GM18861 (cell line): ENCODE results near the gene RIMBP2.

Experiments
- ATAC-seq: cut with Tn5 transposase; IDR thresholded peaks from one replicate; pipeline ENCODE4 v1.9.1; 2021; ENCODE audit not compliant: unreplicated experiment

Gene RIMBP2

DNA sequence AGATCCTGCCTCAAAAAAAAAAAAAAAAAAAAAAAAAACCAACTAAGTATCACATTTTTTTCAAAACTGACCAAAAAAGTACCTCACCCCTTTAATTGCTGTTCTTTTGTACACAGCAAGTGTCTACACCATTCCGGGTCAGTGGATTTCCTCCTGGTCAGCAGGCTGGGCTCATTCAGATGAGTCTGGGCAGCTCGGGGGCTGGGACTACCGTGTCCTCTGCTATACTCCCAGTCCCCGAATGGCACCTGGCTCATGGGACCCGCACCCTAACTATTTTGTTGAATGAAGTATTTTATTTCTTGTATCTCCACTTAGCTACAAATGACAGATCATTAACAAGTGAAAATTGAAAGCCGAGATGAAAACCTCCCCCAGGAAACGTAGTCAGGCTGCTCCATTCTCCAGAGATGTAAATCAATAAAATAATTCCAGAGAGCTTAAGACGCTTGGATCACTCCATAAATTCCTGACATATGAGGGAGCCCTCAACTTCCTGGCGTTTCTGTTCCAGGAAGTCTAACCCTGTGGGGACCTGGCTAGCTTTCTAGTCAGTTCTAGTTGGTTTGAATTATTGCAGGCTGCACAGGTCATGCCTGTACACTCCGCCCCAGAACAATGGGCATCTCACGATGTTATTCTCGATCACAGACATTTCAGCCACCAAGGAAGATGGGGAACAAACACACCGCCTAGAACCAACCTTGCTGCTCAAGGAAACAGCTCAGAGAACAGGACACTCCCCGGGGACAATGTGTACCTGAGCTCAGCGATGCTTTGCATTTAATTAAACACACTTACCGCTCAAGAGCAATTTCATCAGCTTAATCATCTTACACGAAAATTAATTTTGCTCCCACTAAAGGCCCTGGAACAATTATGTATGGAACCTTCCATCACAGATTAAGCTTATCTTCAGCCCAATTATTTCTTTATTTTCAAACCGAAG is 76.3 kb downstream of the RIMBP2 start:
- ATAC-seq: no peak

DNA sequence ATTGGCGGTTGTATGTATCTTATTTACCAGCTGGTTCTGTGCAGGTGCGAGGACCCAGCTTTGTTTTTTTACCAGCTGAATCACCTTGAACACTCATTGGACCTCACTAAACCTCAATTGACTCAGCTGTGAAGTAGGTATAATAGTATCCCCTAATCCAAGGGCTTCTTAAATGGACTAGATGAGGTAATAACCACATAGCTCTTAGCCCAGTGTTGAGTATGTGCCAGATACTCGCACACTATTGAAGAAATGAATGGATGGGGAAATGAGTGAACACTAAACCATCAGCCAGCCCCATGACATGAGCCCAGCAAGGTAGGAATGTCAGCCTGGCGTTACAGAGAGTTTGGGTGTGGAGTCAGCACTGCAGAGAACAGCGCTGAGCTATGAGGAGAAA is 79.7 kb downstream of the RIMBP2 start:
- no peak for ATAC-seq

- ATAC-seq: no peak
Observed at GRCh38 chr12:130634866-130635265, 81.2 kb downstream of the RIMBP2 start.

DNA sequence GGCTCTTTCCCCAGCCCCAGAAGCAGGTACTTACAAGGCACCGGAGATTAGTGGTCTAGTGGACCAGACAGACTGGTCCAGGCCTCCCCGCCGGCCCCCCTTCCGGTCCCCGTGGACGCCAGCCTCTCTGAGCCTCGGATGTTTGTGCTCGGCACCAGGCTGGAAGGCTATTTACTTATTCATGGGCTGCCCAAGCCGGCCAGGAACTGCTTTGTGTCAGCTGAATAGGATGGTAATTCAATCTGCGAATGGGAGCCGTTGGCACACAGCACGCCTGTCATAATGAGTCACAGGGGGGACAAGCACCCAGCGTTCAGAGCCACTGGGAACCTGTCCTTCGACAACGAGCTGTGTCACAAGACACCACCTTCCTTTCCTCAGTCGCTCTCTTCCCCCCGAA is 82.3 kb downstream of the RIMBP2 start:
- ATAC-seq: no peak

GRCh38 chr12:130632642-130633041 is 83.5 kb downstream of the RIMBP2 start:
- no peak for ATAC-seq

DNA sequence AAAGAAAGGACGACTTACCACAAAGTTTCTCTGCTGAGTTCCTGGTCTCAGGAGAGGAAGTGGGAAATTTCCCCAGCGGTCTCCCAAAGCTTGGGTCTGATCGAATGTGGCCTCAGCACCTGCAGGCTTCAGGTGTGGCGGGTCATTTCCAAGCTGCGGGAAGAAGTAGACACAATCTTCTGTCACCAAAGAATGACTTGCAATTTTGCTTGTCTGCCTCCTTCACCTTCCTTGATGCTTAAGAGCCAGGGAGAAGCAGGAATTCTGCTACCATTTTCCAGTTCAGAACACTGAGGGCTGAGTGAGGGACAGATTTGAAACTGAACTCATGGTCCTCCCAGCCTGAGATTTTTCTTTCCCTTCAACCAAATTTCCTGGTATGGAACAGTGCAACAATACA is 87.8 kb downstream of the RIMBP2 start:
- no peak for ATAC-seq

DNA sequence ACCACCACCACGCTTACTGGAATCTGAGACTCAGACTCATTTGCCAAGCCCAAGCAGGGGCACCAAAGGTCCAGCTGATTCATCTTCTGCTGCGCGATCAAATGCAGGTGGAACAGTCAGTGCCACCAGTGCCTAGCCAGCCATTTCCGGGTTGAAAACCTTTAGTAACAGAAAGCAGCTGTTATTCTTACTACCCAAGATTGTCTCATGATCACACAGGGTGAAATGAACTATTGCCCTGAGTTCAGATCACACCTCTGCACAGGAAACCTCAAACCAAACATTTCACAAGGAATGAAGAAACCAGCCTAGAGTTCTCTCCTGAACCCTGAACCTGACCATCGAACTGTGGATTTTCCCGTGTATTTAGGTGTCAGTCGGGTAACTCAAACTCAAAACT is 88.9 kb downstream of the RIMBP2 start:
- no peak for ATAC-seq

DNA sequence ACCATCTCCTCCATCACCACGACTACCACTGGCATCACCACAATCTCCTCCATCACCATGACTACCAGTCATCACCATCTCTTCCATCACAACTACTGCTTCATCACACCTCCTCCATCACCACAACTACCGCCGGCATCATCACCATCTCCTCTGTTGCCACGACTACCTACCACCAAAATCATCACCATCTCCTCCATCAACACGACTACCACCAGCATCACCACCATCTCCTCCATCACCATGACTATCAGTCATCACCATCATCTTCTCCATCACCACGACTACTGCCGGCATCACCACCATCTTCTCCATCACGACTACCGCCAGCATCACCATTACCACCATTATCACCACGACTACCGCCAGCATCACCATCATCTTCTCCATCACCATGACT is 89.5 kb downstream of the RIMBP2 start:
- ATAC-seq: no peak

DNA sequence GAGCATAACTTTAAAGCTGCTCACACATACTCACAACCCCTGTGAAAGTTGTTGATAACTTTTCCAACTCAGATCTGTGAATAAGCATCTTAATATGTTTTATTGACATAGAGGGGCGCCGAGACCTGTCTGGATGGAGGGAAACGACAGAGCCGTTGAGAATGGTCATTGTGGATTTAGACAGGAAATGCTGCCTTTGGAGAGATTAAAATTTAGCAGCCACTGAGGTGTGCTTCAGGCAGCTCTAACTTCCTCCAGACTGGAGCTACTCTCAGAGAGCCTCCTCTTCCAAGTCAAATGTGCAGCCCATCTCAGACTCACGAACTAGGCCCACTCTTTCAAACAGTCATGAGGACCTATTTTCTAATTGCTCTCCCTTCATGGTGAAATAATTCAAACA is 90.9 kb downstream of the RIMBP2 start:
- no peak for ATAC-seq

- ATAC-seq: no peak
Observed at GRCh38 chr12:130622803-130623202, 93.3 kb downstream of the RIMBP2 start.

- ATAC-seq: no peak
Observed at GRCh38 chr12:130621696-130622298, 94.3 kb downstream of the RIMBP2 start.

GRCh38 chr12:130620756-130621155 is 95.3 kb downstream of the RIMBP2 start:
- no peak for ATAC-seq

- no peak for ATAC-seq
Observed at GRCh38 chr12:130620281-130620680, 95.8 kb downstream of the RIMBP2 start.

- ATAC-seq: no peak
Observed at GRCh38 chr12:130619385-130620001, 96.6 kb downstream of the RIMBP2 start.

- no peak for ATAC-seq
Observed at GRCh38 chr12:130617219-130617618, 98.9 kb downstream of the RIMBP2 start.

GRCh38 chr12:130615861-130616345 is 100.2 kb downstream of the RIMBP2 start:
- ATAC-seq: no peak

DNA sequence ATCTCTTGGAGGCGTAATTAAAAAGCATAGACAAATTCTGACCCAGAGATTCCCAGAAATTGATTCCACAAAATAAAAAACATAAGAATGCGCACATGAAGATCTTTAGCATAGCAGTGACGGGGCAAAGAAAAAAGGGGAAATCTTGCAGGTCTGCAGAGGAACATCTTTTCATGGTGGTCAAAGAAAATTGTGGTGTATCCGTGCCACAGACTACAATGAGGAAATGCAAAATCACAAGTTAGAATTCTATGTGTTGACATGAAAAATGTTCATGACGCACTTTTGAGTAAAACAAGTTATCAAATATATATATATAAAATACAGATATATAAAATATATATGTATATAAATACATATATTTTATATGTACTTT is 101.6 kb downstream of the RIMBP2 start:
- ATAC-seq: no peak

GRCh38 chr12:130613831-130614529 is 102.1 kb downstream of the RIMBP2 start:
- ATAC-seq: no peak

DNA sequence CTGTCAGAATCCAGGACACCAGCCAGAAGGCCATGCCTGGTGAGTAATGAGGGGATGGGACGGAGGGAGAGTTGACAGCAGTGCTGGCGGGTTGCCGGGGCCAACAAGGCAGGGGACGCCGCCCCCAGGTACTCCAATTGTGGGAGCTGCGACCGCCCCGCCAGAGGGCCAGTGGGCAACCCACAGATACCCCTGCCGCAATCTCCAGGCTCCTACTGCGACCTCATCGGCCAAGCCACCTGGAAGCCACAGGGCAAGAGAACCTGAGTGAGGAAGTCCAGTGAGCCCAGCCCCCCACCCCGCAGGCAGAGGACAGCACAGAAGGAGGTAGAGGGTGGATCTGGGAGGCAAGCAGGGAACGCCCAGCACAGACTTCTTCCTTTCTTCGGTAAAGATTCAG is 103.0 kb downstream of the RIMBP2 start:
- ATAC-seq: no peak

DNA sequence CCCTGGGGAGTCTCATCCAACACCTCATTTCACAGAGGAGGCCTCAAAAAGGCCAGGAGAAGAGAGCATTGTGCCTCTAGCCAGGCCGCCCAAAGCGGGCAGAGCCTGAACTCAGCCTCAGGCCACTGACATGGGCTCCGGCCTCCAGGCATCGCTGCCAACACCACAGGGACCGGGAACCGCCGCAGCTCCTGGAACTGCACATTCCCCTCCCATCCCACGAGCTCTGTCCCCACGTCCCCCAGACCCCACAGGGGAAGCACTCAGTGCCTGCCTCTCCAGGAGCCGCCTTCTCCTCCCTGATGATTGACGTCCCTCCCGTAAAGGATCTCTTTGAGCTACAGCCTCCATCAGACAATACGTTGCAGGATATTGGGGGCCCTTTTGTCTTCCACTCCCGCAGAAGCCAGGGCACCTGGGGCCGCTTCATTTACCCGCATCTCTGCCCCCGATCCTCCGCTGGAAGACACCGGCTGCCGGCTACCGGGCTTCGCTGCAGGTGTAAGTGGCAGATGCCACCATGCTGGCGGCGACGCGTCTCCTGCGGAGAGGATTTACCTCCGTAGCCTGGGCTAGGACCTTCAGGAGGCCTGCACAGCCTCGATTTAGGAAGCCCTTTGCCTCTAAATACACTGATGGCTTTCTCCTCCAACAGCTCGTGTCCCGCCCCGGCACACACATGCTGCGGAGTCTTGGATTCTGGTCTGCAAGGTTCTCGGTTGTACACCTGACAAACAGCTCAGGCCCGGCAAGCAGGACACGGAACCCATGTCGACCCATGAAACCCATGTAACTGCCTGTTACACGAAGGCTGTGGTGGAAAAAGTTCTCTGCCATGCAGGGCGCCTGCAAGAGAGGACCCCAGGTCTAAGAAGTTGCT is 104.8 kb downstream of the RIMBP2 start:
- no peak for ATAC-seq
